ENCODE results near the gene ALK. TPM values are rescaled to one million over a fixed set of nuclear protein-coding genes. Genes with fewer than 3 reads are reported as not detected.

Gene ALK
- polyA plus RNA-seq, 3 donors = not detected

- Histone ChIP-seq H3K4me1 (ENCODE audit: control insufficient read depth in 1 of 2, insufficient read depth in 2 of 2, low read length in 2 of 2) (no peaks in the 10 kb centered on the region), H3K36me3 (replicated peaks in 1 of 2; ENCODE audit: control insufficient read depth in 1 of 2, insufficient read depth in 2 of 2, low read length in 2 of 2) (no peaks in the 10 kb centered on the region), H3K4me3 (replicated peaks in 1 of 3; ENCODE audit: low read depth in 2 of 3, low read length in 3 of 3) (no peak overlapping the region), H3K4me2 (replicated peaks; ENCODE audit: extremely low read depth, low read length, poor library complexity, severe bottlenecking) (no peak overlapping the region), H3K27me3 (ENCODE audit: control insufficient read depth in 2 of 2, insufficient read depth in 2 of 2, low read length in 2 of 2) (no peaks in the 10 kb centered on the region), H3K79me2 (ENCODE audit: insufficient read depth, low read length) (no peaks in the 10 kb centered on the region), H4K20me1 (ENCODE audit: insufficient read depth, low read length) (no peaks in the 10 kb centered on the region), H2AFZ (ENCODE audit: insufficient read depth, low read depth, low read length, poor library complexity, severe bottlenecking) (no peak overlapping the region), H3K9me3 (replicated peaks in 1 of 2; ENCODE audit: control insufficient read depth in 1 of 2, insufficient read depth in 1 of 2, low read length in 2 of 2) (no peaks in the 10 kb centered on the region), H3K27ac (ENCODE audit: low read depth in 1 of 2, low read length in 2 of 2) (no peak overlapping the region), H3K9ac (ENCODE audit: insufficient read depth, low read length, poor library complexity, severe bottlenecking) (no peak overlapping the region)
- 92% methylated on average over 10 of the region's 11 CpGs for WGBS (ENCODE audit: insufficient coverage)
- Mint-ChIP-seq H3K4me1 (peaks cover 7% of the 10 kb centered on the region), H3K36me3 (no peaks in the 10 kb centered on the region), H3K27me3 (ENCODE audit: low read depth in 3 of 3) (peaks cover 3 to 7% (median 3%) of the 10 kb centered on the region in 3 donors), H3K27ac (no peak overlapping the region), H3K9me3 (peaks cover 0 to 4% (median 2%) of the 10 kb centered on the region in 7 donors), H3K4me3 (no peak overlapping the region)
- no peak for DNase-seq
- intact Hi-C loops (cut with micrococcal nuclease) = no loop called here
- no peak for TF ChIP-seq CTCF (IDR thresholded peaks at IDR 0.05)
These were observed 652.2 kb downstream of the ALK start for GRCh38 chr2:29269095-29269764.

GRCh38 chr2:29267720-29268119 lies 653.7 kb downstream of the ALK start:
- Mint-ChIP-seq H3K27me3 (ENCODE audit: low read depth in 3 of 3) (peaks cover 0 to 5% (median 4%) of the 10 kb centered on the region in 3 donors), H3K9me3 (peaks cover 0 to 14% (median 3%) of the 10 kb centered on the region in 7 donors), H3K27ac (no peak overlapping the region), H3K4me3 (no peak overlapping the region), H3K4me1 (no peaks in the 10 kb centered on the region), H3K36me3 (no peaks in the 10 kb centered on the region)
- Histone ChIP-seq H3K9me3 (replicated peaks in 1 of 2; ENCODE audit: control insufficient read depth in 1 of 2, insufficient read depth in 1 of 2, low read length in 2 of 2) (no peaks in the 10 kb centered on the region), H4K20me1 (ENCODE audit: insufficient read depth, low read length) (no peaks in the 10 kb centered on the region), H3K36me3 (replicated peaks in 1 of 2; ENCODE audit: control insufficient read depth in 1 of 2, insufficient read depth in 2 of 2, low read length in 2 of 2) (no peaks in the 10 kb centered on the region), H2AFZ (ENCODE audit: insufficient read depth, low read depth, low read length, poor library complexity, severe bottlenecking) (no peak overlapping the region), H3K4me3 (replicated peaks in 1 of 3; ENCODE audit: low read depth in 2 of 3, low read length in 3 of 3) (no peak overlapping the region), H3K4me2 (replicated peaks; ENCODE audit: extremely low read depth, low read length, poor library complexity, severe bottlenecking) (no peak overlapping the region), H3K27ac (ENCODE audit: low read depth in 1 of 2, low read length in 2 of 2) (no peak overlapping the region), H3K4me1 (ENCODE audit: control insufficient read depth in 1 of 2, insufficient read depth in 2 of 2, low read length in 2 of 2) (no peaks in the 10 kb centered on the region), H3K9ac (ENCODE audit: insufficient read depth, low read length, poor library complexity, severe bottlenecking) (no peak overlapping the region), H3K79me2 (ENCODE audit: insufficient read depth, low read length) (no peaks in the 10 kb centered on the region), H3K27me3 (ENCODE audit: control insufficient read depth in 2 of 2, insufficient read depth in 2 of 2, low read length in 2 of 2) (no peaks in the 10 kb centered on the region)
- TF ChIP-seq CTCF (IDR thresholded peaks at IDR 0.05) = no peak
- intact Hi-C loops (cut with micrococcal nuclease) = no loop called here
- no CpG with 5 or more reads among the region's 2 CpGs for WGBS (ENCODE audit: insufficient coverage)
- DNase-seq = no peak

Measured in CD14-positive monocyte (primary cell).